NCI-H345 treated with DMSO at 0.1 percent for 48 hours (cell line): ENCODE results near the gene ATF3.

ENCODE experiments used
- DNase-seq: peaks from one replicate; lab custom pipeline; 2025; ENCODE audit not compliant: unreplicated experiment; lab: John Stamatoyannopoulos, UW

Gene ATF3

GRCh38 chr1:212586206-212587015, 22.1 kb upstream of the ATF3 start:
- DNase-seq = no peak

GRCh38 chr1:212587016-212587887, 21.3 kb upstream of the ATF3 start:
- no peak for DNase-seq

GRCh38 chr1:212587888-212588510, 20.6 kb upstream of the ATF3 start:
- DNase-seq = no peak

GRCh38 chr1:212589446-212589845, 19.1 kb upstream of the ATF3 start:
- DNase-seq = no peak

DNA sequence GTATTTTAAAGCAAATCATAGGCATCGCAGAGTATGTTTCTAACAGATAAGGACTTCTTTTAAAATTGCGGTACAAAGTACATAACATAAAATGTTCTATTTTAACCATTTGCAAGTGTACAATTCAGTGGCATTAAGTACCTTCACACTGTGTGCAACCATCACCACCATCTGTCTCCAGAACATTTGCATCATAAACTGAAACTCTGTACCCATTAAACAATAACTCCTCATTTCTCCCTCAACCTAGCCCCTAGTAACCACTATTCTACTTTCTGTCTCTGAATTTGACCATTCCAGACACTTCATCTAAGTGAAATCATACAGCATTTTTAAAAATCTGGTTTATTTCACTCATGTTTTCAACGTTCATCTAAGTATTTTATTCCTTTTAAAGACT, 16.6 kb upstream of the ATF3 start:
- no peak for DNase-seq

GRCh38 chr1:212593821-212594251, 14.7 kb upstream of the ATF3 start:
- no peak for DNase-seq

DNA sequence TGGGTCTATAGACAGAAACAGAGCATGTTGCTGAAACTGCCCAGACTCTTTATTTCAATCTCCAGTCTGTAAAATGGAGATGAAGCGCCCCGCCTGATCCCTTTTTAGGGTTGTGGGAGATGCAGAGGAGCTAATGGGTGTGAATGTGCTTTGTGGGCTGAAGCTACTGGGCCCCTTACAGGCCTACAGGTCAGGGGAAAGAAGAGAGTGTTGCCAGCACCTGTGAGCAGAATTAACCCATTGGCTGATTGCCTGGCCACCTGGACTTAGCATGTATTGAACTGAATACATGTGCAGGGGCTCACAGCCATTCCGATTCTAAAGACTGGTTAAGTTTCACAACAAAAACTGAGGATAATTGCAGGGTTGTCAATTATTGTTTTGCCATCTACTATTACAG, 13.9 kb upstream of the ATF3 start:
- no peak for DNase-seq

- DNase-seq = no peak
These were observed 13.3 kb upstream of the ATF3 start for GRCh38 chr1:212595229-212595628.

DNA sequence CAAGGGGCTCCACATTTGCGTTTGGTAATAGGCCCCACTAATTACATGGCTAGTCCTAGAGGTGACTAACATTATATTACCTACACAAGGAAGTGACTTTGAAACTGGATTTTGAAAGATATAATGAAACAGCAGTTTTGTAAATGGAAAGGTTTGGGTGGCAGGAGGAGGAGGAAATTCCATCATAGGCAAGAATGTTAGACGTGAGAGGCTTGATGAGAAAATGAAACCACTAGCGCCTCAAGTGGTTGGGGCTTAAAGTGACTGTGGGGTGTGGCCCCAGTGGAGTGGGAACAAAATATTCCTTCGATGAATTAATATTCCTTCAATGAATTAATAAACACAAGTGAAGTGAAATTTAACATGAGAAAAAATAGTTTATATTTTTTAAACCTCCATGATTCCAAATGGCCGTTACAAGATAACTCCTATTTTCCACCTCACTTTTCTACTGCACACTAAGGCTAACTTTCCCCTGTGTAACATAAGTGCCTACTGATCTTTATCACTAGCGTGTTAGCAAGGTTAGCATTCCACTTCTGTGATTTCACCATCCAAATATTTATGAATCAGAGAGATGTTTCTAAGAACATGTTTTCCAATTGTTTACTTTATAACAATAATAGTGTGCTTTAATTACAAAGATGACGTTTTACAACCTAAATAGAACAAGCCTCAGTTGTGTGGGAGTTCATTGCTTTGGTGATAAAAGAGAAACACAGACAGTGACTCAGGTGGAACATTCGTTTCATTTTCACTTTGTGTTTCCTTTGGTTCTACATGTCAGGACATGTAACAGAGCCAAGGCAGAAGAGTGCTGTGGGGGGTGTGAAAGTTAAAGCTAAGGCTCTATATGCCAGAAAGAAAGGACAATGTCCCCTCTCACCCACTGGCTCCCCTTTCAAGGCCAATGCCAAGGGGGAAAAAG, 12.5 kb upstream of the ATF3 start:
- no peak for DNase-seq

DNA sequence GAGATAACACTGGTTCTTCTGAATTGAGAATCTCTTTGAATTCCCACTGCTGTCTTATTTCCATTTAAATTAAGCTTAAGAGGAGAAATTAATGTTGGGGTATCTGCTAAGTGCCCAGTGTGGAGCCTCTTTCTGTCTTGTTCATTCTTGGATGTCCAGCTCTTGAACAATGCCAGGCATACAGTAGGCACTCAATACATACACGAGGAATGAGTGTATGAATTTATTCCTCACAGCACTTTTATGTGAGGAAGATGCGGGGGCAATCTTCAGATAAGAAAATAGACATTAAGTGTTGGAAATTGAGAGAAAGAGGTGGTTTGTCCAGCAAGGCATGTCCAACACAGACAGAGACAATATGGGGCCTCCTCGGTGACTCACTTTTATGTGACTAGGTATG, 11.8 kb upstream of the ATF3 start:
- DNase-seq = no peak

GRCh38 chr1:212597487-212597886, 11.1 kb upstream of the ATF3 start:
- DNase-seq = no peak

GRCh38 chr1:212600071-212600915, 8.3 kb upstream of the ATF3 start:
- no peak for DNase-seq

GRCh38 chr1:212600980-212601379, 7.6 kb upstream of the ATF3 start:
- no peak for DNase-seq

GRCh38 chr1:212601524-212601923, 7.0 kb upstream of the ATF3 start:
- no peak for DNase-seq

DNA sequence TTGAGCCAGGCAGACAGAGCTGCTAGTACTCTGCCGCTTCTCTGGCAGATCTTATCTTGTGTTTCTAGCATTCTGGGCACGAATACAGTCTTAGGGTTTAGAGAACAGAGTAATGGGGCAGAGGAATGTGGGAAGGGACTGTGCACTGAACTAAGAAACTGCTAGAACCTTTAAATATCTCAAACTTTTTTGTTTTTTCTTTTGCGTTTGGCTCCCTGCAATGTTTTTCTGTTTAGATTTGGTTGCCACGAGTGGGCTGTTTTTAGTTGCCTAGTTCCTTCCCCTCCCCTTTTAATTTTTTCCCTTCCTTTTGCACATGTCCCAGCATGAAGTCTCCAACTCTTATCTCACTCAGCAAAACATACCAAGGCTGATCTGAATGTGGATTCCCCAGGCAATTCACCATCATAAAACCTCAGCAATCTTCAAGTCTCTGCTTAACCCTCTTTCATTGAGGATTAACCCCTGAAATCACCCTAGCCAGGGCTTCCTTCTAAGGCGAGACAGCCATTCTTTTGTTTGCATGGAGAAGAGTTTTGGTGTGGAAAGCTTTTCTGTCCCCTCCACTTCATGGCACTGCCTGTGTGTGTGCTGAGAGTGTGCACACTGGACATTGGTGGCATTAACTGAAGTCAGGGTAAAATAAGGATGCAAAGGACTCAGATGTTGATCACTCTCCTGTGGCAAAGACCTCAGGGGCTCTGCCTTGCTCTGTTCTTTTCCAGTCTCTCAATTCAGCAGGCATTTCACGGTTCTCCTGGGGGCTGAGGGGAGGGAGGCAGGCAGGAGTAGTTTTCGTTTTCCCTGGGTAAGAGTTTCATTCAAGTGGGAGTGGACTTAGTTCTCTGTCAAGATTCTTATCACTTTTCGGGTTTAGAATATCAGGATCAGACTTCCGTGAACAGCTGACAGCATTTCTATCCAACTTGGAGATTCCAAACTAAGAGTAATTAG, 2.8 kb upstream of the ATF3 start:
- DNase-seq = no peak

DNA sequence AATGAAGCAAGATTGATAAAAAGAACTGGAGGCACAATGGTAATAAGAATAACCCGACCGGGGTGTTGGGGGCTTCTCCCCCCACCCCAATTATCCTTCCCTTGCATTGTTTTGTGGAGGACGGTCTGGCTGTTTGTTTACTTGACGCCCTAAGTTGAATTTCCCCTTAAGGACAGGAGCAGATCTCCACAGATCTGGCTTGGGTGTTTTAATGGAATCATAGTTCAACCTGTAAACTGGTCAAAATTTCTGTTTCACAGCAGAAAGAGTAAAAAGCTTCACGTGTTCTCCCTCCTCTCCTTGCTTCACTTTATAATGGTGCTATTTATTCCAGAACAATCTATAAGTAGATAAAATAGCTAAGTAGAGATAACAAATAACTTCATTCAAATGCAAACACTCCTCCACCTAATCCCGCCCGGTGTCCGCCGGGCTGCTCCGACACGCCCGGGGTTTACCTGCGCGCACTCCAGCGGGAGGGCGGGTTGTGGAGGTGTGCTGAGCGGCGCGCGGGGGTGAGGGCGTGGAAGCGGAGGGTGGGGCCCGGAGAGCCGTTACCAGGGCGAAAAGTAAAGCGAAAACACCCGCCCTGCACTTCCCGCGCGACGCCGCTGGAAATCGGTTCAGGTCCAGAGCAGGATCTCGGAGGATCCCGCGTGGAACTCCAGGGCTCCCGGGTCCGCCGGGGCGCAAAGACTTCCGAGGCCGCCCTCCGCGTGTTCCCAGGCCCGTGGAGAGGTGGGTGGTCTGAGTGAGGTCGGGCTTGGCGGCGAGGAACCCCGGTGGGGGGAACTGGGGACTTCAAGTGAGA, 2.0 kb upstream of the ATF3 start:
- DNase-seq = peak; percentile 25

GRCh38 chr1:212607206-212607912, 1.2 kb upstream of the ATF3 start:
- DNase-seq = peak; percentile 37
